ACHN (cell line): ENCODE measurements around the gene GDF10.

Source experiments
- DNase-seq: peaks from one replicate; pipeline ENCODE4 v3.0.0-alpha.2; 2015
- in situ Hi-C: cut with HindIII; loops from 2 replicates; pipeline ENCODE4 v1.10.0; 2017; ENCODE audit warnings: low sequenced_read_pairs, low pct_ligation_motif_present, low pct_unique_long_range_greater_than_20kb

The GDF10 gene

GRCh38 chr10:47287805-47288204 is 12.2 kb upstream of the GDF10 start:
- no peak for DNase-seq
- in situ Hi-C loops: no loop called here

GRCh38 chr10:47288236-47288635 is 11.8 kb upstream of the GDF10 start:
- in situ Hi-C loops: no loop called here
- DNase-seq: no peak

GRCh38 chr10:47288916-47289495 is 11.0 kb upstream of the GDF10 start:
- in situ Hi-C loops: no loop called here
- DNase-seq: no peak

GRCh38 chr10:47289921-47290320 is 10.1 kb upstream of the GDF10 start:
- in situ Hi-C loops: no loop called here
- DNase-seq: no peak

- DNase-seq: no peak
Measured at GRCh38 chr10:47290338-47290737, 9.7 kb upstream of the GDF10 start.

GRCh38 chr10:47291682-47292081 is 8.3 kb upstream of the GDF10 start:
- in situ Hi-C loops: no loop called here
- no peak for DNase-seq

More at GRCh38 chr10:47290338-47290737, 9.7 kb upstream of the GDF10 start:
- in situ Hi-C loops: no loop called here

- no peak for DNase-seq
- in situ Hi-C loops: no loop called here
Measured at GRCh38 chr10:47294057-47294456, 5.9 kb upstream of the GDF10 start.

- no peak for DNase-seq
- in situ Hi-C loops: no loop called here
Measured at GRCh38 chr10:47294501-47294900, 5.5 kb upstream of the GDF10 start.

- DNase-seq: no peak
- in situ Hi-C loops: no loop called here
Measured at GRCh38 chr10:47295411-47295810, 4.6 kb upstream of the GDF10 start.

GRCh38 chr10:47296156-47296894 is 3.7 kb upstream of the GDF10 start:
- in situ Hi-C loops: no loop called here
- no peak for DNase-seq

- in situ Hi-C loops: no loop called here
- DNase-seq: no peak
Measured at GRCh38 chr10:47296941-47297340, 3.1 kb upstream of the GDF10 start.

- DNase-seq: no peak
- in situ Hi-C loops: no loop called here
Measured at GRCh38 chr10:47297866-47298540, 2.0 kb upstream of the GDF10 start.

- in situ Hi-C loops: no loop called here
- no peak for DNase-seq
Measured at GRCh38 chr10:47298715-47299114, 1.3 kb upstream of the GDF10 start.

GRCh38 chr10:47300429-47300931 is 483 bp downstream of the GDF10 start:
- no peak for DNase-seq
- in situ Hi-C loops: no loop called here

GRCh38 chr10:47301833-47302232 is 1.8 kb downstream of the GDF10 start:
- DNase-seq: no peak
- in situ Hi-C loops: no loop called here

GRCh38 chr10:47303105-47303504 is 3.1 kb downstream of the GDF10 start:
- in situ Hi-C loops: no loop called here
- DNase-seq: no peak

- no peak for DNase-seq
- in situ Hi-C loops: no loop called here
Measured at GRCh38 chr10:47303866-47304265, 3.9 kb downstream of the GDF10 start.

- DNase-seq: no peak
- in situ Hi-C loops: no loop called here
Measured at GRCh38 chr10:47305566-47305965, 5.6 kb downstream of the GDF10 start.

GRCh38 chr10:47306387-47307210 is 6.6 kb downstream of the GDF10 start:
- in situ Hi-C loops: no loop called here
- DNase-seq: no peak
